ELF-1 (cell line): ENCODE measurements around the gene HPSE2.

ENCODE experiments used
- DNase-seq: peaks from one replicate; pipeline ENCODE4 v3.0.0-alpha.2; 2016; ENCODE audit warnings: low read depth, low spot score

The HPSE2 gene

DNA sequence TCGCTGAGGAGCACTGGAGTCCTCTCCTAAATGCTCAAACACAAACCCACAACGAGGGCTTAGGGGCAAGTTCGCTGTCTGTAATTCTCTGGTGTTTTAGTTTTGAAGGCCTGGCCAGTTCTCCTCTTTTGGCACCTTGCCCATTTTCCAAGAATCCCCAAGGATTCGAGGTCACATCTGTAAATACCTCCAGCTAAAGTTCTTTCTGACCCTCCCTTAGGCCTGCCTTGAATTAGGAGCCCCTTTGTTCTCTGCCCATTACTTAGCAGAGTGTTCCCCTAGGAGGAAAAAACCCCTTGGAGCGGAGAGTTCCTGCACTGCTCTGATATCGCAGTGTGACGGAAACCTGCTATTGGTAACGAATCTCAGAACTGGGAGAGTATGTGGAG is 819.9 kb downstream of the HPSE2 start:
- DNase-seq: no peak

DNA sequence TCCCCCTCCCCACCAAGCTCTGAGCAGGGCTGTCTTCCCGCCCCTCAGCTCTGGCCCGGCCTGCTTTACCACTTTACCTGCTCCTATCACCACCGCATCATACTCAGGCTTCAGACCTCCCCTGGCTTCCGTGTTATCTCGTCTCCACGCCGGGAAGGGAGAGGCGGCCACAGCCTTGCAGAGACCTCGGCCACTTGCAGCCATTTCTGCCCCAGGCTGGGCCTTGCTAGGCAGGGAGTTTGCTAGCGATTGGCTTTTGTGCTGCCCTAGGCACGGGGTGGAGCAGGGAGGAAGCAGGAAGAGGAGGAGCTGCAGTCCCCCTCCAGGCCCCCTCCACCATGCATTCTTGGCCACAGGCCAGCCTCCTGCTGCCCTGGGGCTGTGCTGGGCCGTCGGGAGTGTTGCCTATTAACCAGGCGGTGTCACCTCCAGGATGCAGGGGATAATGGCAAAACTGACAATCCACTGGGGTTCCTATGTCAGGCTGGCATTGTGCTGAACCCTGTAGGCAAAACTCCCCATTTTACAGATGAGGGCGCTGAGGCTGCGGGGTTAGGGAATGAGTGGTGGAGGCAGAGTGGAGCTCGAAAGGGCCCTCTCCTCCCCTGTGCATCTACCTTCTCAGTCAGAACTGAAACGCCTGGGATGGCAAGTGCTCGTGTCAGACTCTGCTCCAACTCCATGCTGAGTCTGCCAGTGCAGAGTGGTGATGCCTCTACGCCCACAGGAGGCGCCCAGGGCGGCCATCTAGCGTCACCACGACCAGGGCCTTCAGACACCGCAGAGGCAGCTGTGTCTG is 820.5 kb downstream of the HPSE2 start, which contains the start of gene PYROXD2:
Gene PYROXD2, minus strand, starts transcription at position 251 of the 799 bp plus-strand sequence. Its CDS starts 47 bp downstream, at position 204.
- DNase-seq: peak; percentile 97

DNA sequence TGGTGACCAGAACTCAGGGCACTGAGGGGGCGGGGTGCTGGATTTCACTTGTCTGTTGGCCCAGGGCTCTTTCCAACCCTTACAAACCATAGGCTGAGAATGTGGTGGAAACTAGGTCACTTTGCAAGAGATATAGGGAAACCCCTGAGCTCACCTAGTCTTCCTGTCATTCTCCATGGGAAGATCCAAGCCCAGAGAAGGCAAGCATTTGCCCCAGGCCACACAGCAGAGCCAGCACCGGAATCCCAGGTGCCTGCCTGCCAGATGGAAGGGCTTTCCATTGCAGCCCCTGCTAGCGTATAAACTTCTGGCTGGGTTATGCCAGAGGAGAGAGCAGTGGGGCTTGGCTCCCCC is 821.1 kb downstream of the HPSE2 start:
- DNase-seq: no peak

DNA sequence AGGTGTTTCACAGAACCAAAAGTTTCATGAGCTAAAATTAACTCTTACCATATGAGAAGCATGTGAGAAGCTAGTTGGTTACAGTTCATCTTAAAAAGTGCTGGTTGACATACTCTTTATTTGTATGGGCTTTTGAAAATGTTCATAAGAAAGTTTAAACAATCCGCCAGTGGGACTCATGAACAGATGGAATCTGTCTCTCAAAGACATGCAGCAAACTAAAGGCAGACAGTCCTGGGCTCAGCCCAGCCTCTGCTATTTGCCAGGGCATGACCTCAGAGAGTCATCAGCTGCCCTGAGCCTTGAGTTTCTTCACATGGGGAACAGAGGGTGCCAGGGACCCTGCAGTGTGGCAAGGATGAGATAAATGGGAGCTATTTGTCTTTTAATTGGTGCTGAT is 823.9 kb downstream of the HPSE2 start:
- no peak for DNase-seq

DNA sequence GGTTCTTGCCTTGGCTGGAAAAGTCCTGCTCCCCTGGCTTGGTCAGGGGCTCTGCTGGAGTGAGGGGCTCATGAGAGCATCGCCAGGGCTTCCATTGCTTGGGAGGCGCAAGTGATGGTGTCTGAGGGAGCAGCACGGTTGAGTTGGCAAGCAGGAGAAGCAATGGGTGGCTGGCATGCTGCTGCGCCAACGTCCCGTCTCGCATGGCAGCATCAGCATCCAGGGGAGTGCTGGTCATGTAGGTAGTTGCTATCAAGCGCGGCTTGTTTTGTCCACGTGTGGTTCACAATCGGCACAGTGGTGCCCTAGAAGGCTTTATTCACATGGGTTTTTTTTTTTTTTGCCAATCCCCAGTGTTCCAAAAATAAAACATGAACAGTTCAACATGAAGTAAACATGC is 824.5 kb downstream of the HPSE2 start:
- DNase-seq: no peak

DNA sequence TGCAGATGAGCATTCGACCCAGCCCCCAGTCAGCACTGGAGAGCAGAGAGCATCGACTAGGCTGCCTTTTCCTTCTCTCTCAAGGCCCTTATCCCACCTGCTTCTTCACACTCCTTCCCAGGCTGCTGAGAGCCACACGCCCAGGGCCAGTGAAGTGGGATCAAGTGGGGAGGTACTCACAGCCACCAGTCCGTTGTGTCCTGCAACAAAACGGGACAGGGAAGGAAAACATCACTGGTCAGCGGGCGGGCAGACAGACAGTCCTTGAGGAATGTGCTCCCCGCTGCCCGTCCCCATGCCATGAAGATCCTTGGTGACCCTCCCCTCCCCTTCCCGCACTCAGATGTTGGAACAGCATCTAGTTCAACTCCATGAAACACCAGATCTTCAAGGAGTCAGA is 824.9 kb downstream of the HPSE2 start:
- no peak for DNase-seq

DNA sequence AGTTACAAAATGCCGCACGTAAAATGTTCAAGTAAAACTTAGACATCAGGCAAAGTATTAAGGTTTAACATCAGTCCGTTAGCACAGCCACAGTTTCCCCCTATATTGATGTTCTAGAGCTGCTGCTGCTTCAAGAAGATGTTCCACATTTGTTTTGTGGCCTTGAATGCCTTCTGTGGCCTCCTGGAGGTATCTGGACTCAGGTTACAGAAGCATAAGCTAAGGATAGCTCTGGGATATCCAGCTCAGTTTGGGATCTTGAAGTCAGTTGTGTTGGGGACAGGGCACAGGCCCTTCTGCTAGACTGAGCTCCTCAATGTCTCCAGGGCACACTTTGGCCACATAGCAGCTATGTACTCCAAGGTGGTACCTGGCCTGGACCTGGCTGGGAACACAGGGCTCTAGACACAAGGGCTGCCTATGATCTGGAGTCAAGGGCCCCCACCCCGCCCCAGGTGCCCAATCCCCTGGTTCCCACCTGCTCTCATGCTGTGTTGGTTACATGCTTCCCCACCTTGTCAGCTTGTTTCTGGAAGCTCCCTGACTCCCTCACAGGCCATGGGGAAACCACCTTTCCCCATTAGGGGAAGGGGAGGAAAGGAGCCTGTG is 825.4 kb downstream of the HPSE2 start:
- DNase-seq: no peak

DNA sequence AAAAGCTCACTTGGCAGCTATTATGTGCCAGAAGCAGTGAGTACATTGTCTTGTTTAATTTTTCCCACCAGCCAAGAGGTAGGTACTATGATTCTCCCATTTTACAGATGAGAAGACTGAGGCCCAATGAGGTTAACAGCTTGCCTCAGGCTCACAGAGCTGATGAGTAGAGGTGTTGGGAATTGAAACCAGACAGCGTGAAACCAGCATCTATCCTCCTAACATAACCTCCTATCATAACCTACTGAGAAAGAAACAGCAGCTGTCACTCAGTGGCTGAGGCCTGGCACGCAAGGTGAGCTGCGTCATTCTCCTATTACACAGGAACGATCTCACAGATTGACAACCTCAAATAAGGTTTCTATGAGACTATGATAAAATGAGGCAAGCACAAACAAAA is 826.9 kb downstream of the HPSE2 start:
- DNase-seq: no peak

DNA sequence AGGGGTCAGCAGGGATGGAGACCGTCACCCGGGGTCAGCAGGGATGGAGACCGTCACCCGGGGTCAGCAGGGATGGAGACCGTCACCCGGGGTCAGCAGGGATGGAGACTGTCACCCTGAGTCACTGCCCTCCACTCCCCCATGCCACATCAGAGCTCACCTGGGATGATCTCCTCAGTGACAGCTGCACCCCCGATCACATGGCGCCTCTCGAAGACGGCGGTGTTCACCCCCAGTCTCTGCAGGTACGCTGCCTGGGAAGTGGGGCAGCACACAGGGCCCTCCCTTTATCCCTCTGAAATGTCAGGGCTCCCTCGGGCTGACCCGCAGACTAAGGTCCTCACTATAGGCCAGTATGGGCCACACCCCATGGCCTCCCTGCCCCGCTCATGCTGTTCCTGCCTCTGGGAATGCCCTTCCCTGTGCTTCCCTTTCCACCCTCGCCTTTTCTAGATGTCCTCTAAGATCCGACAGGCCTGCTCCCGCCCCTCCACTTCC is 827.9 kb downstream of the HPSE2 start:
- no peak for DNase-seq
